ENCODE data around the gene FOXL2NB. TPM values are rescaled to one million over a fixed set of nuclear protein-coding genes. Genes with fewer than 3 reads are reported as not detected.
A peak's percentile ranks its signal among the peaks of the same experiment; 100 is the strongest.
"Not testable (repeated sequence)": the region's sequence is repeated elsewhere in the genome, so short reads cannot be mapped to it uniquely, and the experiment has no call there.

Gene FOXL2NB
- polyA plus RNA-seq (ENCODE audit: insufficient read length) = 0.07 TPM
- long read RNA-seq, donor 1 = 0 reads
- long read RNA-seq, donor 2 = 0 reads
- long read RNA-seq, donor 3 = 0 reads
- long read RNA-seq, donor 4 = 0 reads
- long read RNA-seq, donor 5 = 0 reads
- long read RNA-seq, donor 6 = 0 reads
- long read RNA-seq, donor 7 = 0 reads
- long read RNA-seq, donor 8 = 0 reads

- no peak for DNase-seq
Observed at GRCh38 chr3:138946663-138947494, at the start of gene FOXL2NB, which contains the start of gene FOXL2. TSS of gene FOXL2NB (plus strand) at chr3:138947217. CDS start at chr3:138947365, 148 bp downstream. TSS of gene FOXL2 (minus strand) at chr3:138947137. CDS start at chr3:138946722, 415 bp downstream.

GRCh38 chr3:138898301-138898700, 48.7 kb upstream of the FOXL2NB start:
- DNase-seq = no peak

- no peak for DNase-seq
Observed at GRCh38 chr3:138898708-138899107, 48.3 kb upstream of the FOXL2NB start.

GRCh38 chr3:138899351-138899991, 47.5 kb upstream of the FOXL2NB start:
- DNase-seq = no peak

GRCh38 chr3:138901567-138901966, 45.5 kb upstream of the FOXL2NB start:
- DNase-seq = no peak

GRCh38 chr3:138902171-138902570, 44.8 kb upstream of the FOXL2NB start:
- no peak for DNase-seq

- DNase-seq = no peak
Observed at GRCh38 chr3:138907539-138907938, 39.5 kb upstream of the FOXL2NB start.

GRCh38 chr3:138908846-138909245, 38.2 kb upstream of the FOXL2NB start:
- DNase-seq = no peak

GRCh38 chr3:138909904-138910303, 37.1 kb upstream of the FOXL2NB start:
- no peak for DNase-seq

- no peak for DNase-seq
Observed at GRCh38 chr3:138911621-138912020, 35.4 kb upstream of the FOXL2NB start.

- DNase-seq = no peak
Observed at GRCh38 chr3:138912237-138912636, 34.8 kb upstream of the FOXL2NB start.

- no peak for DNase-seq
Observed at GRCh38 chr3:138913766-138914165, 33.3 kb upstream of the FOXL2NB start.

- no peak for DNase-seq
Observed at GRCh38 chr3:138914870-138915502, 32.0 kb upstream of the FOXL2NB start.

GRCh38 chr3:138915503-138916498, 31.2 kb upstream of the FOXL2NB start:
- peak; percentile 88 for DNase-seq

- no peak for DNase-seq
Observed at GRCh38 chr3:138916824-138917223, 30.2 kb upstream of the FOXL2NB start.

- no peak for DNase-seq
Observed at GRCh38 chr3:138919325-138919724, 27.7 kb upstream of the FOXL2NB start.

- DNase-seq = no peak
Observed at GRCh38 chr3:138921316-138922292, 25.4 kb upstream of the FOXL2NB start.

- not testable (repeated sequence) for DNase-seq
Observed at GRCh38 chr3:138922400-138922799, 24.6 kb upstream of the FOXL2NB start.

- DNase-seq = no peak
Observed at GRCh38 chr3:138923531-138923994, 23.5 kb upstream of the FOXL2NB start.
